Measurements from ENCODE around the gene SND1. TPM values are rescaled to one million over a fixed set of nuclear protein-coding genes. Genes with fewer than 3 reads are reported as not detected.

Gene SND1
- total and polyA plus RNA-seq, 2 donors (not counting 3 experiments of a cell fraction or from before 2014, with no cell fraction given), result 116 to 249 TPM

DNA sequence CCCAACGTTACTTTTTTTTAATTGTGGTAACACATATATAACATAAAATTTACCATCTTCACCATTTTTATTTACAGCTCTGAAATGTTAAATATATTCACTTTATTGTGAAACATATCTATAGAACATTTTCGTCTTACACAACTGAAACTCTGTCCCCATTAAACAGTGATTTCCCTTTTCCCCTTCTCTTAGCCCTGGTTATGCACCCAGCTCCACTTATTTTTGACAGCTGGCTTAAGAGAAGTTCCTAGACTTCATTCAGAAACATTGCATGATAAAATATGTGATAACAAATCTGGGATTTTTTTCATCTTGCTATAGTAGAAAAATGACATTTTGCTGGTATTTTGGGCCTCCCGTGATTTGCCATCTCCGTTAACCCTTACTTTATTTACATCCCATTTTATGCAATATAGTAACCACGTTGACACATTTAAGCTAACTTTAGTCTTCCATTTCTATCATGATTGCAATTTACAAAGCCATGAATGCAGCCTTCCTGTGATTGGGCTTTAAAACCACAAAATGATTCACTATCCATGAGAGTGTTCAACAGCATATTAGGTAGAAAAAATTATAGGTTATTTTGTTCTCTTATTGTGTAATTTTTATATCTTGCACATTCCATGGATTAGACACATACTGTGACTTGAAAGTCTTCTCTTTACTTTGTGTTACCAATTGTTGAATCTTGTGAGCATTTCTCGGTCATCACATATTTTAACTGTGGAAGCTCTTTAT, 139.6 kb downstream of the SND1 start:
- H3K9me3 ChIP-seq (replicated peaks; ENCODE audit: control insufficient read depth, insufficient read depth, low read length), result no peaks in the 10 kb centered on the region
- ChIA-PET CTCF (interaction anchor here (0.7 to 1.9 kb wide), 11 partner anchors 9 to 345 kb away, joined by 3 to 8 read pairs (median 4); no protein-coding TSS in a partner anchor), POLR2A (no interaction called here)
- H3K9ac ChIP-seq (replicated peaks; ENCODE audit: extremely low read depth, insufficient read depth, low read length), result no peak overlapping the region
- H3K4me3 ChIP-seq (replicated peaks in 1 of 3; ENCODE audit: insufficient read depth in 1 of 3, low read depth in 1 of 3, low read length in 3 of 3), result no peak overlapping the region
- BruUV-seq (replicated peaks), result no TSS peak
- DNase-seq (ENCODE audit: low read depth, low spot score) (no peak), FAIRE-seq (no peak)
- TF ChIP-seq EZH2 (IDR thresholded peaks at IDR 0.05; ENCODE audit: borderline replicate concordance, low read depth, low read length, severe bottlenecking), result no peak
- TF ChIP-seq CTCF (IDR thresholded peaks at IDR 0.05; ENCODE audit: extremely low read depth in 1 of 2, insufficient read depth in 1 of 2, low read depth in 1 of 2, low read length in 2 of 2), result no peak
- TF ChIP-seq MYC (IDR thresholded peaks at IDR 0.05; ENCODE audit: low read depth, low read length), result no peak
- TF ChIP-seq, protein P1, sequence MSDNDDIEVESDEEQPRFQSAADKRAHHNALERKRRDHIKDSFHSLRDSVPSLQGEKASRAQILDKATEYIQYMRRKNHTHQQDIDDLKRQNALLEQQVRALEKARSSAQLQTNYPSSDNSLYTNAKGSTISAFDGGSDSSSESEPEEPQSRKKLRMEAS (IDR thresholded peaks at IDR 0.05; ENCODE audit: insufficient read depth, insufficient read length), result no peak
- no peaks in the 10 kb centered on the region for H3K36me3 ChIP-seq (ENCODE audit: control insufficient read depth in 2 of 2, extremely low read depth in 1 of 2, insufficient read depth in 2 of 2, low read length in 2 of 2)
- intact Hi-C loops (cut with micrococcal nuclease) (no loop called here), dilution Hi-C loops (cut with MboI; ENCODE audit: extremely low pct_ligation_motif_present, low sequenced_read_pairs) (no loop called here)
- no peak overlapping the region for H3K4me2 ChIP-seq (ENCODE audit: insufficient read depth, low read length)
- no peak overlapping the region for H3K27ac ChIP-seq (ENCODE audit: insufficient read depth, low read depth, low read length)
- no peak overlapping the region for H2AFZ ChIP-seq (ENCODE audit: low read depth, low read length)
- H3K79me2 ChIP-seq (ENCODE audit: control insufficient read depth, insufficient read depth, low read length), result peaks cover 58% of the 10 kb centered on the region
- peaks cover 9% of the 10 kb centered on the region for H3K4me1 ChIP-seq (ENCODE audit: control insufficient read depth, extremely low read depth, insufficient read depth, low read length)
- no peaks in the 10 kb centered on the region for H3K27me3 ChIP-seq (ENCODE audit: control insufficient read depth in 2 of 2, insufficient read depth in 2 of 2, low read length in 2 of 2)
- no peaks in the 10 kb centered on the region for H4K20me1 ChIP-seq (replicated peaks; ENCODE audit: control insufficient read depth, extremely low read depth, insufficient read depth, low read length)
- H3K9me1 ChIP-seq (replicated peaks; ENCODE audit: control insufficient read depth, extremely low read depth, insufficient read depth, low read length), result no peaks in the 10 kb centered on the region

Measured in endothelial cell of umbilical vein (primary cell).